ENCODE measurements around the gene ZNF846.
"Not testable (repeated sequence)": the region's sequence is repeated elsewhere in the genome, so short reads cannot be mapped to it uniquely, and the experiment has no call there.

The ZNF846 gene

GRCh38 chr19:9768175-9769112 lies at the start of gene ZNF846:
Gene ZNF846, minus strand, starts transcription at chr19:9768738. Its CDS starts 3,788 bp downstream, at chr19:9764950.
- DNase-seq (ENCODE audit: low read depth): peak; percentile 85

- DNase-seq (ENCODE audit: low read depth): no peak
Observed at GRCh38 chr19:9818175-9818733, 49.7 kb upstream of the ZNF846 start.

GRCh38 chr19:9811139-9811538 lies 42.6 kb upstream of the ZNF846 start:
- DNase-seq (ENCODE audit: low read depth): no peak

GRCh38 chr19:9808855-9809824 lies 40.6 kb upstream of the ZNF846 start:
- DNase-seq (ENCODE audit: low read depth): no peak

- DNase-seq (ENCODE audit: low read depth): no peak
Observed at GRCh38 chr19:9806803-9807202, 38.3 kb upstream of the ZNF846 start.

GRCh38 chr19:9801976-9802375 lies 33.4 kb upstream of the ZNF846 start:
- DNase-seq (ENCODE audit: low read depth): no peak

GRCh38 chr19:9799162-9799561 lies 30.6 kb upstream of the ZNF846 start:
- no peak for DNase-seq (ENCODE audit: low read depth)

- DNase-seq (ENCODE audit: low read depth): no peak
Observed at GRCh38 chr19:9797871-9798270, 29.3 kb upstream of the ZNF846 start.

GRCh38 chr19:9796113-9796773 lies 27.7 kb upstream of the ZNF846 start:
- DNase-seq (ENCODE audit: low read depth): peak; percentile 66

GRCh38 chr19:9793071-9793591 lies 24.6 kb upstream of the ZNF846 start:
- peak; percentile 35 for DNase-seq (ENCODE audit: low read depth)

GRCh38 chr19:9792206-9793070 lies 23.9 kb upstream of the ZNF846 start:
- peak; percentile 92 for DNase-seq (ENCODE audit: low read depth)

- peak; percentile 94 for DNase-seq (ENCODE audit: low read depth)
Observed at GRCh38 chr19:9791552-9792205, 23.1 kb upstream of the ZNF846 start.

GRCh38 chr19:9791073-9791367 lies 22.5 kb upstream of the ZNF846 start:
- not testable (repeated sequence) for DNase-seq (ENCODE audit: low read depth)

- not testable (repeated sequence) for DNase-seq (ENCODE audit: low read depth)
Observed at GRCh38 chr19:9789579-9789978, 21.0 kb upstream of the ZNF846 start.

GRCh38 chr19:9789066-9789465 lies 20.5 kb upstream of the ZNF846 start:
- DNase-seq (ENCODE audit: low read depth): no peak

- DNase-seq (ENCODE audit: low read depth): not testable (repeated sequence)
Observed at GRCh38 chr19:9788604-9789003, 20.1 kb upstream of the ZNF846 start.

GRCh38 chr19:9786819-9787218 lies 18.3 kb upstream of the ZNF846 start:
- DNase-seq (ENCODE audit: low read depth): no peak

- no peak for DNase-seq (ENCODE audit: low read depth)
Observed at GRCh38 chr19:9786342-9786741, 17.8 kb upstream of the ZNF846 start.

GRCh38 chr19:9785367-9786331 lies 17.1 kb upstream of the ZNF846 start:
- peak; percentile 96 for DNase-seq (ENCODE audit: low read depth)

Measured in stimulated activated CD8-positive, alpha-beta memory T cell treated with anti-CD3 and anti-CD28 coated beads, Interleukin-12 subunit alpha, Interleukin-12 subunit beta, amount 100 ng/mL, for 1 hour (primary cell).